IMR-90 (cell line): ENCODE results near the gene TNK2. TPM values are rescaled to one million over a fixed set of nuclear protein-coding genes. Genes with fewer than 3 reads are reported as not detected.

ENCODE experiments used
- ATAC-seq: fragments of 200-7000 bp; cut with Tn5 transposase; 2 replicates; pipeline ENCODE4 v1.9.1; 2020; ENCODE audit warnings: low read depth, mild to moderate bottlenecking, moderate library complexity
- BruUV-seq: library from RNA; stranded (reverse); fragments of 400-500 nt; replicated peaks from 2 replicates; lab custom pipeline; 2021; lab: Mats Ljungman, UMichigan
- CTCF ChIA-PET: fragments of 300-600 bp; formaldehyde crosslinking; extraction: SDS; loops from one replicate; lab custom pipeline; 2021; ENCODE audit warnings: antibody characterized with exemption; lab: Yijun Ruan, JAX
- POLR2A ChIA-PET: fragments of 300-600 bp; sonication (Branson Sonifier 250); formaldehyde crosslinking; loops from one replicate; lab custom pipeline; 2022; ENCODE audit warnings: antibody characterized with exemption; ENCODE audit not compliant: unreplicated experiment; lab: Charles Lee
- DNase-seq: peaks from one replicate; pipeline ENCODE4 v3.0.0; 2013
- H2AFZ ChIP-seq: replicated peaks from 2 replicates; pipeline ENCODE3; 2013; ENCODE audit warnings: low read length, mild to moderate bottlenecking; ENCODE audit not compliant: poor library complexity
- H2AK5ac ChIP-seq: 2 replicates; pipeline ENCODE4 v1.6.1; 2013; ENCODE audit warnings: low read depth, low read length, inconsistent platforms
- H2AK9ac ChIP-seq: replicated peaks from 2 replicates; pipeline ENCODE3; 2013; ENCODE audit warnings: mild to moderate bottlenecking, low read depth, low read length, moderate library complexity; ENCODE audit not compliant: poor library complexity
- H2BK120ac ChIP-seq: 2 replicates; pipeline ENCODE4 v1.6.1; 2013; ENCODE audit warnings: low read depth, low read length, inconsistent platforms
- H2BK15ac ChIP-seq: 3 replicates; pipeline ENCODE4 v1.6.1; 2013; ENCODE audit warnings: low read depth, low read length, inconsistent platforms
- H2BK20ac ChIP-seq: 2 replicates; pipeline ENCODE4 v1.6.1; 2013; ENCODE audit warnings: low read depth, mild to moderate bottlenecking, inconsistent platforms, low read length, moderate library complexity
- H2BK5ac ChIP-seq: 2 replicates; pipeline ENCODE4 v1.6.1; 2013; ENCODE audit warnings: mild to moderate bottlenecking, low read depth, low read length, inconsistent platforms; ENCODE audit not compliant: poor library complexity, severe bottlenecking
- H3K14ac ChIP-seq: replicated peaks from 2 replicates; pipeline ENCODE4 v1.6.1; 2013; ENCODE audit warnings: low read depth, low read length, inconsistent platforms
- H3K18ac ChIP-seq: 2 replicates; pipeline ENCODE4 v1.6.1; 2013; ENCODE audit warnings: low read depth, low read length, control low read depth
- H3K23ac ChIP-seq: 2 replicates; pipeline ENCODE4 v1.6.1; 2013; ENCODE audit warnings: low read depth, low read length, inconsistent platforms
- H3K27ac ChIP-seq: 2 replicates; pipeline ENCODE4 v1.5.1; 2013; ENCODE audit warnings: mild to moderate bottlenecking, control low read depth, low read length; ENCODE audit not compliant: insufficient read depth
- H3K27me3 ChIP-seq: 2 replicates; pipeline ENCODE4 v1.6.1; 2013; ENCODE audit warnings: low read length; ENCODE audit not compliant: control insufficient read depth, insufficient read depth
- H3K36me3 ChIP-seq: 2 replicates; pipeline ENCODE4 v1.6.1; 2013; ENCODE audit warnings: low read length, mixed read lengths; ENCODE audit not compliant: control insufficient read depth, insufficient read depth
- H3K4ac ChIP-seq: 2 replicates; pipeline ENCODE4 v1.6.1; 2013; ENCODE audit warnings: low read depth, low read length, inconsistent platforms
- H3K4me1 ChIP-seq: 2 replicates; pipeline ENCODE4 v1.6.1; 2013; ENCODE audit warnings: low read length, mixed read lengths; ENCODE audit not compliant: control insufficient read depth, insufficient read depth
- H3K4me2 ChIP-seq: 2 replicates; pipeline ENCODE4 v1.6.1; 2013; ENCODE audit warnings: low read depth, mild to moderate bottlenecking, control low read depth, low read length, moderate library complexity
- H3K4me3 ChIP-seq: 2 replicates; pipeline ENCODE4 v1.5.1; 2013; ENCODE audit warnings: low read depth, mild to moderate bottlenecking, control low read depth, low read length, moderate library complexity; ENCODE audit not compliant: insufficient read depth
- H3K56ac ChIP-seq: 2 replicates; pipeline ENCODE4 v1.6.1; 2013; ENCODE audit warnings: low read length, inconsistent platforms; ENCODE audit not compliant: insufficient read depth; ENCODE audit errors: extremely low read depth
- H3K79me1 ChIP-seq, 2 experiments: 2 replicates each; pipeline ENCODE4 v1.6.1; 2013; ENCODE audit warnings: low read length in 2 of 2, inconsistent platforms in 1 of 2, low read depth in 1 of 2
- H3K9ac ChIP-seq: 2 replicates; pipeline ENCODE4 v1.6.1; 2013; ENCODE audit warnings: low read depth, low read length, control low read depth
- H3K9me1 ChIP-seq: 2 replicates; pipeline ENCODE4 v1.6.1; 2013; ENCODE audit warnings: low read length, inconsistent platforms; ENCODE audit not compliant: insufficient read depth
- H3K9me3 ChIP-seq: 2 replicates; pipeline ENCODE4 v1.6.1; 2013; ENCODE audit warnings: low read length; ENCODE audit not compliant: control insufficient read depth, insufficient read depth
- H4K20me1 ChIP-seq: 2 replicates; pipeline ENCODE4 v1.6.1; 2013; ENCODE audit warnings: low read length, inconsistent platforms; ENCODE audit not compliant: insufficient read depth
- H4K5ac ChIP-seq: 2 replicates; pipeline ENCODE4 v1.6.1; 2013; ENCODE audit warnings: mild to moderate bottlenecking, low read depth, low read length, control low read depth
- H4K8ac ChIP-seq, 2 experiments: 2 replicates each; pipeline ENCODE4 v1.6.1; 2013; ENCODE audit warnings: low read depth in 2 of 2, low read length in 2 of 2, control low read depth in 1 of 2, inconsistent platforms in 1 of 2
- H4K91ac ChIP-seq: 2 replicates; pipeline ENCODE4 v1.6.1; 2013; ENCODE audit warnings: low read depth, low read length, inconsistent platforms; ENCODE audit not compliant: insufficient read depth
- BHLHE40 ChIP-seq: fragments of 150-350 bp; IDR thresholded peaks from 2 replicates; pipeline ENCODE4 v1.6.1; 2016; ENCODE audit warnings: mild to moderate bottlenecking, low read depth, low read length
- CHD1 ChIP-seq: IDR thresholded peaks from 2 replicates; pipeline ENCODE4 v1.6.1; 2012; ENCODE audit warnings: low read depth, low read length, improper control_type of control experiment
- CTCF ChIP-seq: conservative IDR thresholded peaks from 2 replicates; pipeline ENCODE4 v1.5.1; 2012; ENCODE audit warnings: mild to moderate bottlenecking, low read depth, low read length, improper control_type of control experiment
- FOS ChIP-seq: fragments of 150-350 bp; IDR thresholded peaks from 2 replicates; pipeline ENCODE4 v1.6.1; 2016; ENCODE audit warnings: low read depth, low read length
- MAFK ChIP-seq: IDR thresholded peaks from 2 replicates; pipeline ENCODE4 v1.6.1; 2012; ENCODE audit warnings: low read depth, low read length, improper control_type of control experiment
- MXI1 ChIP-seq: IDR thresholded peaks from 2 replicates; pipeline ENCODE4 v1.6.1; 2012; ENCODE audit warnings: low read depth, mild to moderate bottlenecking, low read length, moderate library complexity, borderline replicate concordance
- NFE2L2 ChIP-seq: fragments of 150-350 bp; IDR thresholded peaks from 2 replicates; pipeline ENCODE4 v1.6.1; 2016; ENCODE audit warnings: low read depth, mild to moderate bottlenecking, low read length
- RAD21 ChIP-seq: IDR thresholded peaks from 2 replicates; pipeline ENCODE4 v1.6.1; 2012; ENCODE audit warnings: low read length, improper control_type of control experiment
- RFX5 ChIP-seq: IDR thresholded peaks from 2 replicates; pipeline ENCODE4 v1.8.0; 2012; ENCODE audit warnings: low read depth, mild to moderate bottlenecking, low read length, moderate library complexity
- SMC3 ChIP-seq: fragments of 150-350 bp; IDR thresholded peaks from 2 replicates; pipeline ENCODE4 v1.6.1; 2016; ENCODE audit warnings: low read depth, mild to moderate bottlenecking, antibody characterized with exemption, low read length, moderate library complexity
- WGBS, 2 experiments: methylation state at CpG; one replicate each; pipeline versions ENCODE4 v1.1.5 to v1.1.7; 2013; ENCODE audit warnings: missing lambda C conversion rate in 2 of 2; ENCODE audit not compliant: insufficient read length in 1 of 2; ENCODE audit errors: extremely low coverage in 2 of 2; 5-methylcytosine and 5-hydroxymethylcytosine counted together
- dilution Hi-C: fragments of 300-500 bp; cut with HindIII; formaldehyde crosslinking; loops from one replicate; pipeline ENCODE4 v1.14.3; 2018; ENCODE audit warnings: low sequenced_read_pairs; ENCODE audit not compliant: unreplicated experiment
- in situ Hi-C: fragments of 300-500 bp; cut with MboI; formaldehyde crosslinking; loops from 3 replicates; pipeline ENCODE4 v1.14.3; 2019; ENCODE audit warnings: low sequenced_read_pairs, inconsistent platforms, mixed read lengths
- intact Hi-C: fragments of 100-400 bp; cut with micrococcal nuclease; formaldehyde crosslinking; loops from 2 replicates; pipeline ENCODE4 v1.10.0; 2022
- polyA plus RNA-seq, 3 experiments: library from polyadenylated mRNA; depleted of rRNA; stranded (reverse); fragments of >200 nt; gene quantifications; 2 replicates each; pipeline ENCODE4 v1.2.3, GENCODE V29; 2012; ENCODE audit warnings: low replicate concordance in 1 of 3
- total RNA-seq: library from RNA; depleted of rRNA; stranded (reverse); fragments of >200 nt; gene quantifications from 2 replicates; pipeline ENCODE4 v1.2.3, GENCODE V29; 2012

The TNK2 gene
- total and polyA plus RNA-seq, 2 of the 4 experiments (the other 2 are of a cell fraction): 2.2 to 13.8 TPM

GRCh38 chr3:195869413-195870001, 38.8 kb downstream of the TNK2 start:
- H2AK9ac ChIP-seq: no peak overlapping the region
- dilution Hi-C loops (no loop called here), in situ Hi-C loops (no loop called here), intact Hi-C loops (no loop called here)
- H3K27ac ChIP-seq: no peak overlapping the region
- no peak overlapping the region for H2AFZ ChIP-seq
- H3K4me3 ChIP-seq: no peak overlapping the region
- no peaks in the 10 kb centered on the region for H4K20me1 ChIP-seq
- no peak overlapping the region for H2BK15ac ChIP-seq
- no peak overlapping the region for H2BK5ac ChIP-seq
- TF ChIP-seq BHLHE40 (no peak), SMC3 (no peak), CTCF (no peak), MXI1 (no peak), FOS (no peak), RFX5 (no peak), NFE2L2 (no peak), CHD1 (no peak), RAD21 (no peak), MAFK (no peak)
- H2BK120ac ChIP-seq: no peak overlapping the region
- ChIA-PET POLR2A (no interaction called here), CTCF (no interaction called here)
- BruUV-seq: no TSS peak
- no peak overlapping the region for H3K23ac ChIP-seq
- no peak overlapping the region for H4K91ac ChIP-seq
- no peaks in the 10 kb centered on the region for H3K9me1 ChIP-seq
- H3K36me3 ChIP-seq: peaks cover 32% of the 10 kb centered on the region
- H3K14ac ChIP-seq: no peak overlapping the region
- no peaks in the 10 kb centered on the region for H3K9me3 ChIP-seq
- H3K4me2 ChIP-seq: no peak overlapping the region
- H4K5ac ChIP-seq: no peak overlapping the region
- DNase-seq: no peak
- no peak overlapping the region for H2BK20ac ChIP-seq
- ATAC-seq: no peak
- H3K4ac ChIP-seq: no peak overlapping the region
- no peaks in the 10 kb centered on the region for H3K27me3 ChIP-seq
- H4K8ac ChIP-seq: no peak overlapping the region
- no peak overlapping the region for H2AK5ac ChIP-seq
- no peak overlapping the region for H3K56ac ChIP-seq
- no peak overlapping the region for H3K18ac ChIP-seq
- no peak overlapping the region for H3K9ac ChIP-seq
- 92% methylated on average over 10 of the region's 31 CpGs; no CpG with 5 or more reads in 1 of the 2 experiments for WGBS, 2 experiments
- peaks cover 0 to 9% of the 10 kb centered on the region in 2 experiments; a peak in 1 of 4 replicates for H3K79me1 ChIP-seq
- H3K4me1 ChIP-seq: no peaks in the 10 kb centered on the region
